Testis (tissue), 3 donors: ENCODE data around the gene TTC23L. TPM values are rescaled to one million over a fixed set of nuclear protein-coding genes. Genes with fewer than 3 reads are reported as not detected.

Source experiments
- DNase-seq: peaks from one replicate; pipeline ENCODE4 v3.0.0-alpha.2; 2019
- H3K27ac ChIP-seq, 2 donors: fragments of 200-600 bp; sonication (generic); one replicate each; pipeline ENCODE4 v1.5.1; 2019
- H3K27me3 ChIP-seq: fragments of 200-600 bp; sonication (generic); one replicate; pipeline ENCODE4 v1.5.1; 2019
- H3K36me3 ChIP-seq: fragments of 200-600 bp; sonication (generic); one replicate; pipeline ENCODE4 v1.5.1; 2017; ENCODE audit warnings: low read depth; ENCODE audit errors: missing control alignments
- H3K4me1 ChIP-seq: fragments of 200-600 bp; sonication (generic); one replicate; pipeline ENCODE4 v1.5.1; 2019
- H3K4me3 ChIP-seq, 2 donors: fragments of 200-600 bp; sonication (generic); one replicate each; pipeline ENCODE4 v1.5.1; 2017 to 2019
- H3K9me3 ChIP-seq: fragments of 200-600 bp; sonication (generic); one replicate; pipeline ENCODE4 v1.5.1; 2017
- CTCF ChIP-seq, 3 experiments: fragments of 450-650 bp in 2 of 3; fragments of 200-600 bp in 1 of 3; sonication (generic) in 1 of 3; IDR thresholded peaks; one replicate each; pipeline ENCODE4 v1.5.1; 2016 to 2019; ENCODE audit warnings: antibody characterized with exemption in 3 of 3, mild to moderate bottlenecking in 2 of 3, moderate library complexity in 1 of 3
- POLR2A ChIP-seq: fragments of 450-650 bp; IDR thresholded peaks from one replicate; pipeline ENCODE4 v1.6.1; 2017; ENCODE audit warnings: antibody characterized with exemption, mild to moderate bottlenecking, moderate library complexity
- WGBS, 2 donors: methylation state at CpG; one replicate each; pipeline ENCODE4 v1.1.5; 2018; 5-methylcytosine and 5-hydroxymethylcytosine counted together
- intact Hi-C: fragments of 100-400 bp; cut with DNase I; formaldehyde crosslinking; loops from one replicate; pipeline ENCODE4 v1.15.1; 2023; ENCODE audit warnings: low total_unique reads
- polyA plus RNA-seq: library from polyadenylated mRNA; stranded (reverse); fragments of 350-450 nt; fragmentation: Illumina TruSeq; extraction: RNeasy Lipid Tissue Mini Kit (QIAGEN cat#74804); gene quantifications from one replicate; pipeline ENCODE4 v1.2.3, GENCODE V29; 2014; ENCODE audit warnings: low read depth, low replicate concordance; ENCODE audit not compliant: insufficient read depth
- total RNA-seq, 2 donors: library from RNA; depleted of rRNA; stranded (reverse); fragments of >200 nt; gene quantifications; one replicate each; pipeline ENCODE4 v1.2.3, GENCODE V29; 2016

The TTC23L gene
- total and polyA plus RNA-seq, 3 donors from 2014 or later: 16.9 to 60.6 (median 28.2) TPM

GRCh38 chr5:34857161-34857560, 18.2 kb downstream of the TTC23L start:
- Histone ChIP-seq H3K27ac (peak overlapping the region; percentile 46 to 68), H3K9me3 (no peaks in the 10 kb centered on the region), H3K36me3 (no peaks in the 10 kb centered on the region), H3K27me3 (no peaks in the 10 kb centered on the region), H3K4me1 (peaks cover 8% of the 10 kb centered on the region), H3K4me3 (no peak overlapping the region)
- TF ChIP-seq CTCF (IDR thresholded peaks at IDR 0.05) (no peak), POLR2A (no peak)
- DNase-seq: no peak
- intact Hi-C loops: no loop called here
- WGBS, 2 donors: 35 to 57% methylated on average over 3 of the region's 3 CpGs

DNA sequence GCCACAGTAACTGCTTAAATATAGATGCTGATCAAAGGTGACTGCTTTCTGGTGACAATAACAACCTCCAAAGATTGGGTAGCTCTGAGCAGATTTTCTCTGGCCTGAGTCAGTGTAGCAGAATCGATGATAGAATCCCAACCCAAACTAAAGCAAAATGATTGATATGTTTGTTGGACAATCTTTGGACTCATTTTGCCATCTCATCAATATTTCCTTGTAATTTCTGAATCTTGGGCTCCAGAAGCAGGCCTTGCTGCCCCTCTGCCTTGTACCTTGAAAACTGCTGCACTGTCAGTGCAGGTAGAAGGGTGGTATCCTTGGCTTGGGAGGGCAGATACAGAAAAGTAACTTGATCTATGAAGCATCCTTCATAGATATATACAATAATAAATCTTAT, 18.9 kb downstream of the TTC23L start:
- TF ChIP-seq CTCF (IDR thresholded peaks at IDR 0.05) (no peak), POLR2A (no peak)
- H3K27me3 ChIP-seq: no peaks in the 10 kb centered on the region
- DNase-seq: no peak
- 88 to 100% methylated on average over 1 of the region's 1 CpG for WGBS, 2 donors
- H3K36me3 ChIP-seq: no peaks in the 10 kb centered on the region
- peak overlapping the region in 1 of 2 donors; percentile 46 for H3K27ac ChIP-seq
- intact Hi-C loops: no loop called here
- peaks cover 8% of the 10 kb centered on the region for H3K4me1 ChIP-seq
- H3K9me3 ChIP-seq: no peaks in the 10 kb centered on the region
- no peak overlapping the region for H3K4me3 ChIP-seq

DNA sequence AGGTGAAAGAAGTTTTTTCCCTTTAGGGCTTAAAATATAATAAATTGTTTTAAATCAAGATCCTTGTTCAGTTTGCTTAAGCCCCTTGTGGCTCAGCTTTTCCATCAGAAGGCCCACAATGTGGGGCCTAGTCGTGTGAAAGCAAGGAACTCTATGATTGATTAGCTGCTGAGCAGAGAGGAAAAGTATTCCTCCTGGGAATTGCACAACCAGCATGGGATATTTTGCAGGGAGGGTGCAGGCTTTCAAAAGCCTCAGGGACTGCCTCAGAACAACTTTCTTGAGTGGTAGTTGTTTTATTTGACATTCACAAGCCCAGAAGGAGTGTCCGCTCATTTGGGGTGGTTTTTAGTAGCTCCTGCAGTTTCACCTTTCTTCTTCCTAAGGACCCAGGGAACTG, 19.8 kb downstream of the TTC23L start:
- 62 to 72% methylated on average over 2 of the region's 2 CpGs for WGBS, 2 donors
- intact Hi-C loops: no loop called here
- TF ChIP-seq POLR2A: no peak
- no peak for TF ChIP-seq CTCF (IDR thresholded peaks at IDR 0.05)

DNA sequence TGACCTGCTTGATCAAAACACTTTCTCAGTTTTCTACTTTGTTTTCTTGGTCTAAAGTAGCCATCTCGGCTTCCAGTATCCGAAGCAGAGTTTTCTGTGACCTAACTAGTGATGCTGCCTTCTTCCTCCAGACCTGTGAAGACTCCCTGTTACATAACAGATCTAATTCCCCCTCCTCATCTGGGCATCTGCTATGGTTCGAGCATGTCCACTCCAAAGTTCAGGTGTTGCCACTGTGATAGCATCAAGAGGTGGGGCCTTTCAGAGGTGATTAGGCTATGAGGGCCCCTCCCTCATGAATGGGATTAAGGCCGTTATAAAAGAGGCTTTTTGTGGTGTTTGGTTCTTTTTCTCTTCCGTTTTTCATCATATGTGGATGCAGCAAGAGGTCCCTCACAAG, 20.3 kb downstream of the TTC23L start:
- no peaks in the 10 kb centered on the region for H3K27me3 ChIP-seq
- intact Hi-C loops: no loop called here
- WGBS, 2 donors: 77 to 96% methylated on average over 5 of the region's 5 CpGs

More for the DNA sequence above, 19.8 kb downstream of the TTC23L start:
- Histone ChIP-seq H3K4me1 (peaks cover 8% of the 10 kb centered on the region), H3K36me3 (no peaks in the 10 kb centered on the region), H3K9me3 (no peaks in the 10 kb centered on the region), H3K4me3 (no peak overlapping the region), H3K27ac (peak overlapping the region in 1 of 2 donors; percentile 5), H3K27me3 (no peaks in the 10 kb centered on the region)
- DNase-seq: no peak

More for the DNA sequence above, 20.3 kb downstream of the TTC23L start:
- Histone ChIP-seq H3K9me3 (no peaks in the 10 kb centered on the region), H3K4me3 (no peak overlapping the region), H3K4me1 (peaks cover 8% of the 10 kb centered on the region), H3K27ac (peak overlapping the region in 1 of 2 donors; percentile 5), H3K36me3 (no peaks in the 10 kb centered on the region)
- TF ChIP-seq POLR2A (no peak), CTCF (IDR thresholded peaks at IDR 0.05) (no peak)
- DNase-seq: no peak
